CD4-positive, alpha-beta T cell (primary cell): ENCODE data around the gene PLEKHA1. TPM values are rescaled to one million over a fixed set of nuclear protein-coding genes. Genes with fewer than 3 reads are reported as not detected.

Source experiments
- ATAC-seq: fragments of 200-7000 bp; cut with Tn5 transposase; one replicate; pipeline ENCODE4 v1.10.0; 2022; ENCODE audit warnings: mild to moderate bottlenecking; ENCODE audit not compliant: poor library complexity
- CTCF ChIA-PET: fragments of 350-600 bp; sonication (Branson Sonifier 250); formaldehyde crosslinking; loops from one replicate; lab custom pipeline; 2021; ENCODE audit warnings: antibody characterized with exemption, inconsistent platforms; lab: Charles Lee
- POLR2A ChIA-PET: fragments of 350-600 bp; sonication (Branson Sonifier 250); formaldehyde crosslinking; loops from one replicate; lab custom pipeline; 2021; ENCODE audit warnings: antibody characterized with exemption, inconsistent platforms; lab: Charles Lee
- DNase-seq, 14 experiments: peaks; one replicate each; pipeline ENCODE4 v3.0.0-alpha.2; 2013 to 2020; ENCODE audit warnings: mixed read lengths in 2 of 14
- H3K27ac ChIP-seq, 2 donors: one replicate each; pipeline versions ENCODE4 v1.5.1 to v1.7.0; 2013; ENCODE audit warnings: low read length in 2 of 2, low read depth in 1 of 2, mild to moderate bottlenecking in 1 of 2
- H3K27me3 ChIP-seq, 2 experiments: 1 replicate in 1 of 2; 2 replicates in 1 of 2; pipeline versions ENCODE4 v1.6.1 to v1.7.0; 2013; ENCODE audit warnings: low read length in 2 of 2, control low read depth in 1 of 2, mild to moderate bottlenecking in 1 of 2, moderate library complexity in 1 of 2; ENCODE audit not compliant: insufficient read depth in 2 of 2, control insufficient read depth in 1 of 2
- H3K36me3 ChIP-seq: one replicate; pipeline ENCODE4 v1.6.1; 2013; ENCODE audit warnings: low read length, control low read depth; ENCODE audit not compliant: insufficient read depth
- H3K4me1 ChIP-seq: one replicate; pipeline ENCODE4 v1.6.1; 2013; ENCODE audit warnings: low read length, control low read depth; ENCODE audit not compliant: insufficient read depth
- H3K4me3 ChIP-seq: one replicate; pipeline ENCODE4 v1.5.1; 2013; ENCODE audit warnings: mild to moderate bottlenecking, low read length, moderate library complexity
- H3K9me3 ChIP-seq, 2 experiments: 1 replicate in 1 of 2; 2 replicates in 1 of 2; pipeline versions ENCODE4 v1.6.1 to v1.7.0; 2013; ENCODE audit warnings: low read length in 2 of 2, mild to moderate bottlenecking in 2 of 2, control low read depth in 1 of 2, moderate library complexity in 1 of 2; ENCODE audit not compliant: control insufficient read depth in 1 of 2, insufficient read depth in 1 of 2
- H3K27ac Mint-ChIP-seq: one replicate; pipeline ENCODE4 v1.8.0; 2020; ENCODE audit warnings: mixed read lengths
- H3K27me3 Mint-ChIP-seq: one replicate; pipeline ENCODE4 v1.8.0; 2021; ENCODE audit warnings: mixed read lengths
- H3K36me3 Mint-ChIP-seq: one replicate; pipeline ENCODE4 v1.8.0; 2021; ENCODE audit warnings: low read depth, mixed read lengths
- H3K4me1 Mint-ChIP-seq: one replicate; pipeline ENCODE4 v1.8.0; 2021; ENCODE audit warnings: low read depth, mixed read lengths
- H3K4me3 Mint-ChIP-seq: one replicate; pipeline ENCODE4 v1.8.0; 2020; ENCODE audit warnings: mild to moderate bottlenecking, mixed read lengths
- H3K9me3 Mint-ChIP-seq: one replicate; pipeline ENCODE4 v1.8.0; 2020; ENCODE audit warnings: mixed read lengths
- intact Hi-C, 2 experiments: fragments of 100-400 bp; cut with DNase I in 1 of 2; cut with micrococcal nuclease in 1 of 2; formaldehyde crosslinking; loops; one replicate each; pipeline versions ENCODE4 v1.15.1 to v1.9.0; 2023 to 2025; cut with DNase I, micrococcal nuclease
- total RNA-seq, 174 experiments: library from RNA in 2 of 174; stranded (reverse) in 2 of 174; gene quantifications; one replicate each; pipeline ENCODE4 v1.2.3 and lab custom pipeline; 2021 to 2026
- TF ChIP-seq, protein P1 (sequence below): fragments of 200-600 bp; IDR thresholded peaks from one replicate; pipeline ENCODE4 v1.8.0; 2022; ENCODE audit warnings: antibody characterized with exemption, mild to moderate bottlenecking

Gene PLEKHA1
- total RNA-seq, 2 experiments from 2014 or later, result 24.9 to 26.8 TPM

DNA sequence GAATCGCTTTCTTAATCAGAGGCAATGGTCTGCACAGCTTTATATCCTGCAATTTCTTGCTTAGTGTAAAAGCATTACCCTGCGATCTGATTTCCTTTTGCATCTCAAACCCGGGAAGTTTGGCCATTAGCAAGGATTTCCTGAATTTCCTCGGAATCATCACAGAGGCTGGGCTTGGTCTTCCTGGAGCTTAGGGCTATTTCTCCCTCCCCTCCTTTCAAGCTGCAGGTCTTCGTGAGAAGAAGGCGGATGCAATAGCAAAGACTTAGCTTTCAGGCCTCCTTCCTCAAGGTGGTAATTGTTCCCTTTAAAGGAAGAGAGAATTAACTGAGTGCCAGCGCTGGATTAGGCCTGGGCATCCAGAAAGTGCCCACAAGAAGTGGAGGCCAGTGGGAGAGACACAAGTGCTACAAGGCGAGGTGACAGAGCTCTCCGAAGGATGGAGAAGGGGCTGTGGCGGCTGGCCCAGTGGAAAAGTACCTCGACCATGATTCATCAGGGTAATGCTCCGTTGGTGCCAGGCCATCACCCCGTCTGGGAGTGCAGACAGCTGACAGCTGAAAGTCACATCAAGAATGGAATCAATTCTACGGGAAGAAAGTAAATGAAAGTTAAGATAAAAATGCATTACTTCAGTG is 76.0 kb downstream of the PLEKHA1 start:
- no peak for ATAC-seq
- Mint-ChIP-seq H3K4me3 (no peak overlapping the region), H3K9me3 (no peaks in the 10 kb centered on the region), H3K27me3 (peaks cover 37% of the 10 kb centered on the region), H3K36me3 (no peaks in the 10 kb centered on the region), H3K27ac (no peak overlapping the region), H3K4me1 (no peaks in the 10 kb centered on the region)
- Histone ChIP-seq H3K9me3 (no peaks in the 10 kb centered on the region), H3K27ac (no peak overlapping the region), H3K27me3 (peaks cover 2 to 9% of the 10 kb centered on the region in 2 experiments), H3K4me3 (no peak overlapping the region), H3K36me3 (no peaks in the 10 kb centered on the region), H3K4me1 (no peaks in the 10 kb centered on the region)
- POLR2A ChIA-PET, result no interaction called here
- TF ChIP-seq, protein P1, sequence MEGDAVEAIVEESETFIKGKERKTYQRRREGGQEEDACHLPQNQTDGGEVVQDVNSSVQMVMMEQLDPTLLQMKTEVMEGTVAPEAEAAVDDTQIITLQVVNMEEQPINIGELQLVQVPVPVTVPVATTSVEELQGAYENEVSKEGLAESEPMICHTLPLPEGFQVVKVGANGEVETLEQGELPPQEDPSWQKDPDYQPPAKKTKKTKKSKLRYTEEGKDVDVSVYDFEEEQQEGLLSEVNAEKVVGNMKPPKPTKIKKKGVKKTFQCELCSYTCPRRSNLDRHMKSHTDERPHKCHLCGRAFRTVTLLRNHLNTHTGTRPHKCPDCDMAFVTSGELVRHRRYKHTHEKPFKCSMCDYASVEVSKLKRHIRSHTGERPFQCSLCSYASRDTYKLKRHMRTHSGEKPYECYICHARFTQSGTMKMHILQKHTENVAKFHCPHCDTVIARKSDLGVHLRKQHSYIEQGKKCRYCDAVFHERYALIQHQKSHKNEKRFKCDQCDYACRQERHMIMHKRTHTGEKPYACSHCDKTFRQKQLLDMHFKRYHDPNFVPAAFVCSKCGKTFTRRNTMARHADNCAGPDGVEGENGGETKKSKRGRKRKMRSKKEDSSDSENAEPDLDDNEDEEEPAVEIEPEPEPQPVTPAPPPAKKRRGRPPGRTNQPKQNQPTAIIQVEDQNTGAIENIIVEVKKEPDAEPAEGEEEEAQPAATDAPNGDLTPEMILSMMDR, result no peak
- CTCF ChIA-PET, result no interaction called here
- intact Hi-C loops, result no loop called here
- DNase-seq, result no peak

DNA sequence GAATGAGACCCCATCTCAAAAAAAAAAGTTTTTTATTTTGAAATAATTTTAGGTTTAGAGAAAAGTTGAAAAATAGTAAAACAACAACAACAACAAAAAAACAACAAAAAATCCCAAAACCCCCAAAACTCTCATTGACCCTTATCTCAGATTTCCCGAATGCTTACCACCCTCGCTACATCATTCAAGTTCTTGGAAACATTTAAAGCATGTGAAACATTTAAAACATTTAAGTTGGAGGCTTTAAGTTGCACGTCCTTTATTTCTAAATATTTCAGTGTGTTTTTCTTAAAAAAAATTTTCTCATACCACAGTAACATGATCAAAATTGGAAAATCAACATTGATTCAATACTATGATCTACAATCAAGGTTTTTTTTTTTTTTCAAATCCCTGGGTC is 79.6 kb downstream of the PLEKHA1 start:
- H3K27ac ChIP-seq, result no peak overlapping the region
- Mint-ChIP-seq H3K36me3 (no peaks in the 10 kb centered on the region), H3K4me3 (no peak overlapping the region), H3K27ac (no peak overlapping the region), H3K27me3 (peaks cover 55% of the 10 kb centered on the region), H3K4me1 (no peaks in the 10 kb centered on the region), H3K9me3 (no peaks in the 10 kb centered on the region)
- POLR2A ChIA-PET, result no interaction called here
- no peak overlapping the region for H3K4me3 ChIP-seq
- intact Hi-C loops, result no loop called here
- CTCF ChIA-PET, result no interaction called here
- H3K9me3 ChIP-seq, result no peaks in the 10 kb centered on the region
- DNase-seq (no peak), ATAC-seq (no peak)
- H3K27me3 ChIP-seq, result peaks cover 23 to 34% of the 10 kb centered on the region in 2 experiments
- no peaks in the 10 kb centered on the region for H3K36me3 ChIP-seq
- no peaks in the 10 kb centered on the region for H3K4me1 ChIP-seq
- TF ChIP-seq, protein P1, result no peak

DNA sequence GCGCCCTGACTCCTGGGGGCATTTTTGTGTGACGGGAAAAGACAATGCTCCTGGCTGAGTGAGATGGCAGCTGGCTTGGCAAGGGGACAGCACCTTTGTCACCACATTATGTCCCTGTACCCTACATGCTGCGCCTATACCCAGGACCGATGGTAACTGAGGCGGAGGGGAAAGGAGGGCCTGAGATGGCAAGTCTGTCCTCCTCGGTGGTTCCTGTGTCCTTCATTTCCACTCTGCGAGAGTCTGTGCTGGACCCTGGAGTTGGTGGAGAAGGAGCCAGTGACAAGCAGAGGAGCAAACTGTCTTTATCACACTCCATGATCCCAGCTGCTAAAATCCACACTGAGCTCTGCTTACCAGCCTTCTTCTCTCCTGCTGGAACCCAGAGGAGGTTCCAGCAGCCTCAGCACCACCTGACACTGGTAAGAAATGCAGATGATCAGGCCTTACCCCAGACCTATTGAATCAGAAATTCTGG is 80.1 kb downstream of the PLEKHA1 start, which contains the start of gene ARMS2:
Gene ARMS2 (plus strand): TSS at position 51 of the 478 bp plus-strand sequence. CDS start 75 bp downstream, at position 126.
- no peak within 1 kb of the TSS for H3K4me3 ChIP-seq
- ATAC-seq (no peak), DNase-seq (no peak)
- no peaks in the 10 kb centered on the region for H3K36me3 Mint-ChIP-seq
- peaks cover 55% of the 10 kb centered on the region for H3K27me3 Mint-ChIP-seq
- ChIA-PET CTCF (no interaction called here), POLR2A (no interaction called here)
- peaks cover 29 to 39% of the 10 kb centered on the region in 2 experiments for H3K27me3 ChIP-seq
- intact Hi-C loops, result no loop called here
- H3K9me3 ChIP-seq, result no peaks in the 10 kb centered on the region
- H3K27ac Mint-ChIP-seq, result no peak within 1 kb of the TSS
- no peaks in the 10 kb centered on the region for H3K36me3 ChIP-seq
- TF ChIP-seq, protein P1, result no peak
- H3K4me1 ChIP-seq, result no peaks in the 10 kb centered on the region
- H3K27ac ChIP-seq, result no peak within 1 kb of the TSS
- no peaks in the 10 kb centered on the region for H3K9me3 Mint-ChIP-seq
- H3K4me3 Mint-ChIP-seq, result no peak within 1 kb of the TSS
- H3K4me1 Mint-ChIP-seq, result no peaks in the 10 kb centered on the region
